ENCODE data around the gene CXCL16.
"Not testable (repeated sequence)": the region's sequence is repeated elsewhere in the genome, so short reads cannot be mapped to it uniquely, and the experiment has no call there.

CXCL16 gene

DNA sequence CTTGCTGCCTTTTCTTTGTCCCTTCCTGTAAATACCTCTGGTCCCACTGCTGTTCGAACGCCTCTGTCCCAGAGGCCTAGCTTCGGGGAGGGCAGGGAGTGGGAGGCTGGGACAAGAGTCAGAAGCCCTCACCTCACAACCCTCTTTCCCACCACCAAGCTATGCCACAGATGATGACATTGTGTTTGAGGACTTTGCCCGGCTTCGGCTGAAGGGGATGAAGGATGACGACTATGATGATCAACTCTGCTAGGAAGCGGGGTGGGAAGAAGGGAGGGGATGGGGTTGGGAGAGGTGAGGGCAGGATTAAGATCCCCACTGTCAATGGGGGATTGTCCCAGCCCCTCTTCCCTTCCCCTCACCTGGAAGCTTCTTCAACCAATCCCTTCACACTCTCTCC lies 18.9 kb downstream of the CXCL16 start:
- 80 to 100% methylated on average over 2 of the region's 7 CpGs for WGBS, 2 experiments (ENCODE audit: insufficient coverage in 2 of 2)
- H3K9me3 ChIP-seq (ENCODE audit: control insufficient read depth, low read length) = no peaks in the 10 kb centered on the region
- H3K4me3 ChIP-seq (ENCODE audit: extremely low read depth, insufficient read depth, low read length, poor library complexity, severe bottlenecking) = no peak overlapping the region
- H3K27ac ChIP-seq (ENCODE audit: low read depth, low read length, severe bottlenecking) = no peak overlapping the region
- H3K4me1 ChIP-seq (ENCODE audit: control insufficient read depth, insufficient read depth, low read length, poor library complexity, severe bottlenecking) = no peaks in the 10 kb centered on the region
- H3K36me3 ChIP-seq (ENCODE audit: control insufficient read depth, insufficient read depth, low read length) = peaks cover 8% of the 10 kb centered on the region

- H3K4me1 ChIP-seq (ENCODE audit: control insufficient read depth, insufficient read depth, low read length, poor library complexity, severe bottlenecking) = no peaks in the 10 kb centered on the region
- no peak overlapping the region for H3K4me3 ChIP-seq (ENCODE audit: extremely low read depth, insufficient read depth, low read length, poor library complexity, severe bottlenecking)
- H3K9me3 ChIP-seq (ENCODE audit: control insufficient read depth, low read length) = no peaks in the 10 kb centered on the region
- WGBS, 2 experiments (ENCODE audit: insufficient coverage in 2 of 2) = 90 to 95% methylated on average over 12 to 13 of the region's 15 CpGs
- no peak overlapping the region for H3K27ac ChIP-seq (ENCODE audit: low read depth, low read length, severe bottlenecking)
- H3K36me3 ChIP-seq (ENCODE audit: control insufficient read depth, insufficient read depth, low read length) = peaks cover 8% of the 10 kb centered on the region
Measured at GRCh38 chr17:4719684-4720221, 20.0 kb downstream of the CXCL16 start.

DNA sequence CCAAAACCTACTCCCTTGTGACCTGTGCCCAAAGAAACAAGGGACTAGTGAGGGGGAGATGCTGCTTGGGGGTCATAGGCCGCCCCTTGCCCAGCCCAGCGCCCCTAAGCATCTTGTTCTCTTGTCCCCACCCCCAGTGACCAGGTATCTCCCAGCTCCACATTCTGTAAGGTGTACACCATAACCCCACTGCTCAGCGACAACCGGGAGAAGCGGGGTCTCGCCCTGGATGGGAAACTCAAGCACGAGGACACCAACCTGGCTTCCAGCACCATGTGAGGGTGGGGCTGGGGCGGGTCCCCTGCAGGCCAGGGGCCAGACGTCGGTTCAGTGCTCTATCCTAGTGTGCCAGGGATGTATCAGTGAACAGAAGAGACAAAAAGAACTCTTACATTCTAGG lies 20.6 kb downstream of the CXCL16 start:
- Histone ChIP-seq H3K9me3 (ENCODE audit: control insufficient read depth, low read length) (no peaks in the 10 kb centered on the region), H3K36me3 (ENCODE audit: control insufficient read depth, insufficient read depth, low read length) (peaks cover 8% of the 10 kb centered on the region), H3K4me1 (ENCODE audit: control insufficient read depth, insufficient read depth, low read length, poor library complexity, severe bottlenecking) (no peaks in the 10 kb centered on the region), H3K4me3 (ENCODE audit: extremely low read depth, insufficient read depth, low read length, poor library complexity, severe bottlenecking) (no peak overlapping the region), H3K27ac (ENCODE audit: low read depth, low read length, severe bottlenecking) (no peak overlapping the region)
- WGBS, 2 experiments (ENCODE audit: insufficient coverage in 2 of 2) = 75 to 77% methylated on average over 4 to 8 of the region's 10 CpGs

- Histone ChIP-seq H3K36me3 (ENCODE audit: control insufficient read depth, insufficient read depth, low read length) (peaks cover 8% of the 10 kb centered on the region), H3K4me1 (ENCODE audit: control insufficient read depth, insufficient read depth, low read length, poor library complexity, severe bottlenecking) (no peaks in the 10 kb centered on the region), H3K9me3 (ENCODE audit: control insufficient read depth, low read length) (no peaks in the 10 kb centered on the region), H3K4me3 (ENCODE audit: extremely low read depth, insufficient read depth, low read length, poor library complexity, severe bottlenecking) (no peak overlapping the region), H3K27ac (ENCODE audit: low read depth, low read length, severe bottlenecking) (no peak overlapping the region)
- WGBS, 2 experiments (ENCODE audit: insufficient coverage in 2 of 2) = 92 to 100% methylated on average over 6 of the region's 13 CpGs
Measured at GRCh38 chr17:4718276-4718675, 21.5 kb downstream of the CXCL16 start.

DNA sequence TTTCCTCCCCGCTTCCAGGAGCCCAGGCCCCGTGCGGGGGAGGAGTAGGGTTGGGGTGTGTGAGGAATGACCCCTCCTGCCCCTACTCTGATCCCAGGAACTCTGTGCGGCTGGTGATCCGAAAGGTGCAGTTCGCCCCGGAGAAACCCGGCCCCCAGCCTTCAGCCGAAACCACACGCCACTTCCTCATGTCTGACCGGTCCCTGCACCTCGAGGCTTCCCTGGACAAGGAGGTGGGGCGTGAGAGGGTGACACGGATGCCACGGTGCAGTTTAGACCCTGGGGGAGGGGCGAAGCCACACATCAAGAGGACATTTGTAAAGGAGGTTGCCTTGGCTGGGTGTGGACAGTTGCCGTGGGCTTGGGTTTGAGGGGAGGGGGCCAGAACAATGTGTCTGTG lies 21.9 kb downstream of the CXCL16 start:
- WGBS, 2 experiments (ENCODE audit: insufficient coverage in 2 of 2) = 94 to 98% methylated on average over 10 to 14 of the region's 17 CpGs

DNA sequence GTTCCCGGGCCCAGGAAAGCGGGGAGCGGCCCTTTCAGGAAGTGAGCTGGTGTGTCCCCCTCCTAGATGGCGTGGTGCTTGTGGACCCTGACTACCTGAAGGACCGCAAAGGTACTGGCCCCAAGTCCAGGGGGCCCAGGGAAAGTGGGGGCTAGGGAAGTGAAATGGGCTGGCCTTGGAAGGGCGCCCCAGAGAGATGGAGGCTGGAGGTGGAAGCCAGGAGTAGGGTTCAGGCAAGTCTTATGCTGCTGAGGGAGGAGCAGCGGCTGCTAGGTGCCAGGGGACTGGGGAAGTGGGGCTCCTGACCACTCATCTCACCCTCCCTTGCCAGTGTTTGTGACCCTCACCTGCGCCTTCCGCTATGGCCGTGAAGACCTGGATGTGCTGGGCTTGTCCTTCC lies 23.6 kb downstream of the CXCL16 start:
- H3K36me3 ChIP-seq (ENCODE audit: control insufficient read depth, insufficient read depth, low read length) = peaks cover 8% of the 10 kb centered on the region
- H3K4me1 ChIP-seq (ENCODE audit: control insufficient read depth, insufficient read depth, low read length, poor library complexity, severe bottlenecking) = peaks cover under 1% of the 10 kb centered on the region
- no peak overlapping the region for H3K27ac ChIP-seq (ENCODE audit: low read depth, low read length, severe bottlenecking)
- WGBS, 2 experiments (ENCODE audit: insufficient coverage in 2 of 2) = 95 to 98% methylated on average over 6 to 10 of the region's 10 CpGs
- H3K4me3 ChIP-seq (ENCODE audit: extremely low read depth, insufficient read depth, low read length, poor library complexity, severe bottlenecking) = no peak overlapping the region
- no peaks in the 10 kb centered on the region for H3K9me3 ChIP-seq (ENCODE audit: control insufficient read depth, low read length)

More for the DNA sequence above, 21.9 kb downstream of the CXCL16 start:
- H3K4me1 ChIP-seq (ENCODE audit: control insufficient read depth, insufficient read depth, low read length, poor library complexity, severe bottlenecking) = no peaks in the 10 kb centered on the region
- no peaks in the 10 kb centered on the region for H3K9me3 ChIP-seq (ENCODE audit: control insufficient read depth, low read length)
- H3K27ac ChIP-seq (ENCODE audit: low read depth, low read length, severe bottlenecking) = no peak overlapping the region
- H3K36me3 ChIP-seq (ENCODE audit: control insufficient read depth, insufficient read depth, low read length) = peaks cover 8% of the 10 kb centered on the region
- H3K4me3 ChIP-seq (ENCODE audit: extremely low read depth, insufficient read depth, low read length, poor library complexity, severe bottlenecking) = no peak overlapping the region

- peaks cover 8% of the 10 kb centered on the region for H3K36me3 ChIP-seq (ENCODE audit: control insufficient read depth, insufficient read depth, low read length)
- H3K9me3 ChIP-seq (ENCODE audit: control insufficient read depth, low read length) = no peaks in the 10 kb centered on the region
- H3K4me3 ChIP-seq (ENCODE audit: extremely low read depth, insufficient read depth, low read length, poor library complexity, severe bottlenecking) = no peak overlapping the region
- WGBS, 2 experiments (ENCODE audit: insufficient coverage in 2 of 2) = 80 to 90% methylated on average over 5 to 7 of the region's 11 CpGs
- H3K27ac ChIP-seq (ENCODE audit: low read depth, low read length, severe bottlenecking) = no peak overlapping the region
- peaks cover 3% of the 10 kb centered on the region for H3K4me1 ChIP-seq (ENCODE audit: control insufficient read depth, insufficient read depth, low read length, poor library complexity, severe bottlenecking)
Measured at GRCh38 chr17:4715063-4715744, 24.5 kb downstream of the CXCL16 start.

DNA sequence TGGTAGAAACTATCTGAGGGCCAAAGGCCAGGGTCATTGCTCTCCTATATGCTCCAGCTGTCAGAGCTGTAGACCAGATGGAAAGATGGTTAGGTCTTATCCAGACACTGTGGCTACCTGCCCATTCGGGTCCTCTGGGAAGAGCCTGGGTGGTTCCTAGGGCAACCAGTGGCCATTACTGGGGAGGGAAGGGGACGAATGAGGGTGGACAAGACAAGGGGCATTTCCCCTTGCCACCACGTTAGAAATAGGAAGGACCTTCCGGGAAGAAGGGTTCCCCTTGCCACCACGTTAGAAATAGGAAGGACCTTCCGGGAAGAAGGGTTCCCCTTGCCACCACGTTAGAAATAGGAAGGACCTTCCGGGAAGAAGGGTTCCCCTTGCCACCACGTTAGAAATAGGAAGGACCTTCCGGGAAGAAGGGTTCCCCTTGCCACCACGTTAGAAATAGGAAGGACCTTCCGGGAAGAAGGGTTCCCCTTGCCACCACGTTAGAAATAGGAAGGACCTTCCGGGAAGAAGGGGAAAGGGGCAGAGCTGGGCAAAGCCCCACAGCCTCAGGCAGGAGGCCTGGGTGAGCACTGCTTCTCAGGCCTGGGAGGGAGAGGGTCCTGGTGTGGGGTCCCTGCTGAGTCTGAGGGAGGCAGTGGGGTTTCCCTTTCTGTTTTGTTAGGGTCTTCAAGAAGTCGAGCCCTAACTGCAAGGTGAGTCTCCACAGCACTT lies 25.2 kb downstream of the CXCL16 start:
- H3K27ac ChIP-seq (ENCODE audit: low read depth, low read length, severe bottlenecking); H3K36me3 ChIP-seq (ENCODE audit: control insufficient read depth, insufficient read depth, low read length); H3K4me1 ChIP-seq (ENCODE audit: control insufficient read depth, insufficient read depth, low read length, poor library complexity, severe bottlenecking); H3K9me3 ChIP-seq (ENCODE audit: control insufficient read depth, low read length); H3K4me3 ChIP-seq (ENCODE audit: extremely low read depth, insufficient read depth, low read length, poor library complexity, severe bottlenecking): not testable (repeated sequence)
- WGBS, 2 experiments (ENCODE audit: insufficient coverage in 2 of 2) = 88 to 97% methylated on average over 1 to 3 of the region's 15 CpGs

- H3K9me3 ChIP-seq (ENCODE audit: control insufficient read depth, low read length) = no peaks in the 10 kb centered on the region
- no peak overlapping the region for H3K27ac ChIP-seq (ENCODE audit: low read depth, low read length, severe bottlenecking)
- no peak overlapping the region for H3K4me3 ChIP-seq (ENCODE audit: extremely low read depth, insufficient read depth, low read length, poor library complexity, severe bottlenecking)
- peaks cover 4% of the 10 kb centered on the region for H3K36me3 ChIP-seq (ENCODE audit: control insufficient read depth, insufficient read depth, low read length)
- WGBS, 2 experiments (ENCODE audit: insufficient coverage in 2 of 2) = 86 to 100% methylated on average over 1 to 2 of the region's 3 CpGs
- peaks cover 6% of the 10 kb centered on the region for H3K4me1 ChIP-seq (ENCODE audit: control insufficient read depth, insufficient read depth, low read length, poor library complexity, severe bottlenecking)
Measured at GRCh38 chr17:4712526-4712925, 27.2 kb downstream of the CXCL16 start.

- Histone ChIP-seq H3K36me3 (ENCODE audit: control insufficient read depth, insufficient read depth, low read length) (no peaks in the 10 kb centered on the region), H3K4me3 (ENCODE audit: extremely low read depth, insufficient read depth, low read length, poor library complexity, severe bottlenecking) (peak overlapping the region; percentile 76), H3K4me1 (ENCODE audit: control insufficient read depth, insufficient read depth, low read length, poor library complexity, severe bottlenecking) (peaks cover 6% of the 10 kb centered on the region), H3K9me3 (ENCODE audit: control insufficient read depth, low read length) (no peaks in the 10 kb centered on the region), H3K27ac (ENCODE audit: low read depth, low read length, severe bottlenecking) (no peak overlapping the region)
- WGBS, 2 experiments (ENCODE audit: insufficient coverage in 2 of 2) = 75 to 92% methylated on average over 2 to 5 of the region's 6 CpGs
Measured at GRCh38 chr17:4711661-4712181, 28.0 kb downstream of the CXCL16 start.

Data from mesodermal cell (in vitro differentiated cells).